C4-2B (cell line): ENCODE results near the gene MALL.

Experiments
- ZFX ChIP-seq: fragments of 450-650 bp; IDR thresholded peaks from 2 replicates; pipeline ENCODE4 v1.6.1; 2017
- TF ChIP-seq, protein P1 (sequence below): fragments of 450-650 bp; conservative IDR thresholded peaks from 2 replicates; pipeline ENCODE4 v1.5.1; 2017; ENCODE audit warnings: mild to moderate bottlenecking

DNA sequence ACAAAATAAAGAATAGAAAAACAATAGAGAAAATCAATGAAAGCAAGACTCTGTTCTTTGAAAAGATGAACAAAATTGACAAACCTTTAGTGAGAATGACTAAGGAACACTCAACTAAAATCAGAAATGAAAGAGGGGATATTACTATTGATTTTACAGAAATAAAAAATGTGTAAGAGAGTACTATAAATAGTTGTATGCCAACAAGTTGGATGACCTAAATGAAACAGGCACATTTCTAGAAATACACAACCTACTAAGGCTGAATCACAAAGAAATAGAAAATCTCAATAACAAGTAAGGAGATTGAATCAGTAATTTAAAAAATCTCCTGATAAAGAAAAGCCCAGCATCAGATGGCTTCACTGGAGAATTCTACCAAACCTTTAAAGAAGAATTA, 18.4 kb upstream of the MALL start:
- TF ChIP-seq, protein P1, sequence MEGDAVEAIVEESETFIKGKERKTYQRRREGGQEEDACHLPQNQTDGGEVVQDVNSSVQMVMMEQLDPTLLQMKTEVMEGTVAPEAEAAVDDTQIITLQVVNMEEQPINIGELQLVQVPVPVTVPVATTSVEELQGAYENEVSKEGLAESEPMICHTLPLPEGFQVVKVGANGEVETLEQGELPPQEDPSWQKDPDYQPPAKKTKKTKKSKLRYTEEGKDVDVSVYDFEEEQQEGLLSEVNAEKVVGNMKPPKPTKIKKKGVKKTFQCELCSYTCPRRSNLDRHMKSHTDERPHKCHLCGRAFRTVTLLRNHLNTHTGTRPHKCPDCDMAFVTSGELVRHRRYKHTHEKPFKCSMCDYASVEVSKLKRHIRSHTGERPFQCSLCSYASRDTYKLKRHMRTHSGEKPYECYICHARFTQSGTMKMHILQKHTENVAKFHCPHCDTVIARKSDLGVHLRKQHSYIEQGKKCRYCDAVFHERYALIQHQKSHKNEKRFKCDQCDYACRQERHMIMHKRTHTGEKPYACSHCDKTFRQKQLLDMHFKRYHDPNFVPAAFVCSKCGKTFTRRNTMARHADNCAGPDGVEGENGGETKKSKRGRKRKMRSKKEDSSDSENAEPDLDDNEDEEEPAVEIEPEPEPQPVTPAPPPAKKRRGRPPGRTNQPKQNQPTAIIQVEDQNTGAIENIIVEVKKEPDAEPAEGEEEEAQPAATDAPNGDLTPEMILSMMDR, result no peak
- no peak for TF ChIP-seq ZFX
